ENCODE data around the gene CCT8. TPM values are rescaled to one million over a fixed set of nuclear protein-coding genes. Genes with fewer than 3 reads are reported as not detected.

CCT8 gene
- total and polyA plus RNA-seq, 2 donors (not counting 1 experiment from before 2014, with no cell fraction given), result 59.2 to 92.8 TPM

GRCh38 chr21:29007135-29007534 is 66.3 kb downstream of the CCT8 start:
- TF ChIP-seq, protein P1, sequence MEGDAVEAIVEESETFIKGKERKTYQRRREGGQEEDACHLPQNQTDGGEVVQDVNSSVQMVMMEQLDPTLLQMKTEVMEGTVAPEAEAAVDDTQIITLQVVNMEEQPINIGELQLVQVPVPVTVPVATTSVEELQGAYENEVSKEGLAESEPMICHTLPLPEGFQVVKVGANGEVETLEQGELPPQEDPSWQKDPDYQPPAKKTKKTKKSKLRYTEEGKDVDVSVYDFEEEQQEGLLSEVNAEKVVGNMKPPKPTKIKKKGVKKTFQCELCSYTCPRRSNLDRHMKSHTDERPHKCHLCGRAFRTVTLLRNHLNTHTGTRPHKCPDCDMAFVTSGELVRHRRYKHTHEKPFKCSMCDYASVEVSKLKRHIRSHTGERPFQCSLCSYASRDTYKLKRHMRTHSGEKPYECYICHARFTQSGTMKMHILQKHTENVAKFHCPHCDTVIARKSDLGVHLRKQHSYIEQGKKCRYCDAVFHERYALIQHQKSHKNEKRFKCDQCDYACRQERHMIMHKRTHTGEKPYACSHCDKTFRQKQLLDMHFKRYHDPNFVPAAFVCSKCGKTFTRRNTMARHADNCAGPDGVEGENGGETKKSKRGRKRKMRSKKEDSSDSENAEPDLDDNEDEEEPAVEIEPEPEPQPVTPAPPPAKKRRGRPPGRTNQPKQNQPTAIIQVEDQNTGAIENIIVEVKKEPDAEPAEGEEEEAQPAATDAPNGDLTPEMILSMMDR (IDR thresholded peaks at IDR 0.05), result no peak
- TF ChIP-seq EZH2 (IDR thresholded peaks at IDR 0.05; ENCODE audit: borderline replicate concordance, insufficient read depth, low read depth, low read length, poor library complexity, severe bottlenecking), result no peak
- peaks cover 4 to 10% of the 10 kb centered on the region in 2 donors for H3K4me1 ChIP-seq (ENCODE audit: control insufficient read depth in 2 of 2, insufficient read depth in 2 of 2, low read length in 2 of 2)
- CTCF ChIA-PET, result interaction anchor here (1.0 kb wide), 1 partner anchor 26 kb away, joined by 3 read pairs; no protein-coding TSS in a partner anchor
- H2AFZ ChIP-seq (ENCODE audit: insufficient read depth, low read depth, low read length, poor library complexity, severe bottlenecking), result no peak overlapping the region
- POLR2A ChIA-PET, result no interaction called here
- no peak for ATAC-seq (ENCODE audit: low read depth)
- peaks cover 4% of the 10 kb centered on the region for H3K79me2 ChIP-seq (ENCODE audit: control insufficient read depth, insufficient read depth, low read length)
- no peaks in the 10 kb centered on the region for H3K9me3 Mint-ChIP-seq (ENCODE audit: insufficient read depth)
- H3K27me3 ChIP-seq (replicated peaks in 1 of 4; ENCODE audit: control extremely low read depth in 1 of 4, control insufficient read depth in 3 of 4, insufficient read depth in 4 of 4, low read length in 3 of 4), result no peaks in the 10 kb centered on the region
- no peak overlapping the region for H3K4me3 Mint-ChIP-seq
- H3K27ac Mint-ChIP-seq, result no peak overlapping the region
- no peak for DNase-seq
- no peaks in the 10 kb centered on the region for H3K9me3 ChIP-seq (ENCODE audit: control extremely low read depth in 1 of 3, control insufficient read depth in 2 of 3, insufficient read depth in 1 of 3, low read length in 2 of 3)
- peaks cover 0 to 7% of the 10 kb centered on the region in 2 experiments for H3K36me3 ChIP-seq (replicated peaks in 1 of 2; ENCODE audit: control extremely low read depth in 1 of 2, control insufficient read depth in 1 of 2, extremely low read depth in 1 of 2, insufficient read depth in 2 of 2, low read length in 1 of 2)
- no peak overlapping the region for H3K27ac ChIP-seq (ENCODE audit: low read length in 2 of 2)
- WGBS (ENCODE audit: insufficient coverage), result no CpG with 5 or more reads among the region's 3 CpGs
- no peak overlapping the region for H3K4me3 ChIP-seq (ENCODE audit: control extremely low read depth in 1 of 5, extremely low read depth in 1 of 5, insufficient read depth in 1 of 5, low read depth in 2 of 5, low read length in 4 of 5)
- intact Hi-C loops (cut with micrococcal nuclease), result no loop called here
- H3K27me3 Mint-ChIP-seq, result no peaks in the 10 kb centered on the region
- no peak overlapping the region for H3K4me2 ChIP-seq (replicated peaks; ENCODE audit: low read depth, low read length, poor library complexity, severe bottlenecking)
- no peaks in the 10 kb centered on the region for H4K20me1 ChIP-seq (ENCODE audit: control insufficient read depth, insufficient read depth, low read length, poor library complexity, severe bottlenecking)
- H3K4me1 Mint-ChIP-seq, result peaks cover 7% of the 10 kb centered on the region
- no peak overlapping the region for H3K9ac ChIP-seq (ENCODE audit: low read length)

Other genes starting within 250 kb of the CCT8 start
- 30.1 and 32.6 TPM in 2 replicates for gene LTN1, start 80.8 kb downstream of the CCT8 start, total RNA-seq
- 6.6 and 8.0 TPM in 2 replicates for gene LTN1, start 80.8 kb downstream of the CCT8 start, polyA plus RNA-seq
- gene RWDD2B, start 54.3 kb downstream of the CCT8 start, total RNA-seq, result 5.5 and 8.2 TPM in 2 replicates
- gene RWDD2B, start 54.3 kb downstream of the CCT8 start, polyA plus RNA-seq, result 3.1 and 4.2 TPM in 2 replicates
- gene USP16, start 49.0 kb downstream of the CCT8 start, total RNA-seq, result 54.7 and 55.7 TPM in 2 replicates
- gene USP16, start 49.0 kb downstream of the CCT8 start, polyA plus RNA-seq, result 13.1 and 33.4 TPM in 2 replicates
- 8.9 and 10.1 TPM in 2 replicates for gene MAP3K7CL, start 57.0 kb upstream of the CCT8 start, total RNA-seq
- gene MAP3K7CL, start 57.0 kb upstream of the CCT8 start, polyA plus RNA-seq, result 11.9 and 24.7 TPM in 2 replicates
- 221 and 238 TPM in 2 replicates for gene BACH1, start 225.3 kb upstream of the CCT8 start, total RNA-seq
- gene BACH1, start 225.3 kb upstream of the CCT8 start, polyA plus RNA-seq, result 10.1 and 55.5 TPM in 2 replicates